Kasumi-1 (cell line): Measurements from ENCODE around the gene CYB5R4.

Source experiments
- DNase-seq, 2 experiments: peaks; one replicate each; lab custom pipeline; 2025; lab: John Stamatoyannopoulos, UW

Gene CYB5R4

GRCh38 chr6:83859410-83860358 is at the start of gene CYB5R4:
Gene CYB5R4 (plus strand): TSS chr6:83859689. CDS start chr6:83859783, 94 bp downstream.
- peak; percentile 96 to 97 for DNase-seq

- no peak for DNase-seq
Observed at GRCh38 chr6:83812595-83812994, 46.9 kb upstream of the CYB5R4 start.

- no peak for DNase-seq
Observed at GRCh38 chr6:83815631-83816272, 43.7 kb upstream of the CYB5R4 start.

GRCh38 chr6:83822629-83823169 is 36.8 kb upstream of the CYB5R4 start:
- DNase-seq: no peak

- no peak for DNase-seq
Observed at GRCh38 chr6:83824388-83824801, 35.1 kb upstream of the CYB5R4 start.

- no peak for DNase-seq
Observed at GRCh38 chr6:83824831-83825230, 34.7 kb upstream of the CYB5R4 start.

GRCh38 chr6:83827050-83827449 is 32.4 kb upstream of the CYB5R4 start:
- no peak for DNase-seq

- no peak for DNase-seq
Observed at GRCh38 chr6:83838727-83839126, 20.8 kb upstream of the CYB5R4 start.

- DNase-seq: no peak
Observed at GRCh38 chr6:83844170-83844569, 15.3 kb upstream of the CYB5R4 start.

- DNase-seq: no peak
Observed at GRCh38 chr6:83846291-83846690, 13.2 kb upstream of the CYB5R4 start.

GRCh38 chr6:83847179-83847578 is 12.3 kb upstream of the CYB5R4 start:
- no peak for DNase-seq

- DNase-seq: no peak
Observed at GRCh38 chr6:83849127-83849526, 10.4 kb upstream of the CYB5R4 start.

GRCh38 chr6:83849610-83850009 is 9.9 kb upstream of the CYB5R4 start:
- DNase-seq: no peak

GRCh38 chr6:83852528-83853177 is 6.8 kb upstream of the CYB5R4 start:
- DNase-seq: no peak

GRCh38 chr6:83853178-83854000 is 6.1 kb upstream of the CYB5R4 start, which contains the start of gene RIPPLY2:
Gene RIPPLY2 (plus strand): TSS chr6:83853360. CDS start chr6:83853417, 57 bp downstream.
- DNase-seq: no peak

GRCh38 chr6:83854001-83854501 is 5.4 kb upstream of the CYB5R4 start:
- no peak for DNase-seq

- DNase-seq: no peak
Observed at GRCh38 chr6:83854766-83855165, 4.7 kb upstream of the CYB5R4 start.

GRCh38 chr6:83860359-83860755 is 868 bp downstream of the CYB5R4 start:
- DNase-seq: peak; percentile 33 to 46

GRCh38 chr6:83860782-83861495 is 1.4 kb downstream of the CYB5R4 start:
- peak; percentile 6 to 31 for DNase-seq

GRCh38 chr6:83862776-83863471 is 3.4 kb downstream of the CYB5R4 start:
- no peak for DNase-seq
